Endodermal cell (in vitro differentiated cells): ENCODE results near the gene PMIS2. TPM values are rescaled to one million over a fixed set of nuclear protein-coding genes. Genes with fewer than 3 reads are reported as not detected.

Source experiments
- DNase-seq: peaks from one replicate; pipeline ENCODE4 v3.0.0-alpha.2; 2017
- H3K27ac ChIP-seq: 2 replicates; pipeline ENCODE4 v1.5.1; 2013; ENCODE audit warnings: mild to moderate bottlenecking, low read depth, low read length, moderate library complexity
- H3K27me3 ChIP-seq: 2 replicates; pipeline ENCODE4 v1.6.1; 2013; ENCODE audit warnings: mild to moderate bottlenecking, low read length, moderate library complexity; ENCODE audit not compliant: insufficient read depth, control insufficient read depth, poor library complexity, severe bottlenecking
- H3K36me3 ChIP-seq: 2 replicates; pipeline ENCODE4 v1.7.0; 2013; ENCODE audit warnings: mild to moderate bottlenecking, low read length, moderate library complexity; ENCODE audit not compliant: control insufficient read depth, insufficient read depth
- H3K4me1 ChIP-seq: one replicate; pipeline ENCODE4 v1.7.0; 2013; ENCODE audit warnings: low read length; ENCODE audit not compliant: control insufficient read depth, insufficient read depth
- H3K4me3 ChIP-seq: 2 replicates; pipeline ENCODE4 v1.5.1; 2013; ENCODE audit warnings: mild to moderate bottlenecking, low read length, moderate library complexity
- H3K9ac ChIP-seq: 2 replicates; pipeline ENCODE4 v1.6.1; 2013; ENCODE audit warnings: mild to moderate bottlenecking, low read length, moderate library complexity; ENCODE audit not compliant: poor library complexity, severe bottlenecking; ENCODE audit errors: extremely low read depth
- H3K9me3 ChIP-seq: 2 replicates; pipeline ENCODE4 v1.6.1; 2013; ENCODE audit warnings: mild to moderate bottlenecking, low read length, moderate library complexity; ENCODE audit not compliant: control insufficient read depth
- H3K27ac Mint-ChIP-seq: 2 replicates; pipeline ENCODE4 v1.8.0; 2020; ENCODE audit warnings: mixed read lengths
- H3K27me3 Mint-ChIP-seq: 2 replicates; pipeline ENCODE4 v1.8.0; 2021; ENCODE audit warnings: mild to moderate bottlenecking, mixed read lengths; ENCODE audit not compliant: insufficient read depth
- H3K36me3 Mint-ChIP-seq: 2 replicates; pipeline ENCODE4 v1.8.0; 2020; ENCODE audit warnings: low read depth, mixed read lengths
- H3K4me1 Mint-ChIP-seq: 2 replicates; pipeline ENCODE4 v1.8.0; 2020; ENCODE audit warnings: mixed read lengths
- H3K4me3 Mint-ChIP-seq: 2 replicates; pipeline ENCODE4 v1.8.0; 2020; ENCODE audit warnings: mild to moderate bottlenecking, moderate library complexity, mixed read lengths
- H3K9me3 Mint-ChIP-seq: 2 replicates; pipeline ENCODE4 v1.8.0; 2020; ENCODE audit warnings: mild to moderate bottlenecking, mixed read lengths
- CTCF ChIP-seq: fragments of 200-600 bp; sonication (generic); conservative IDR thresholded peaks from 2 replicates; pipeline ENCODE4 v1.5.0; 2021; ENCODE audit warnings: antibody characterized with exemption, mild to moderate bottlenecking
- WGBS, 2 experiments: methylation state at CpG; one replicate each; pipeline versions ENCODE4 v1.1.5 to v1.1.7; 2013; ENCODE audit warnings: missing lambda C conversion rate in 2 of 2, mixed read lengths in 1 of 2; ENCODE audit not compliant: insufficient coverage in 1 of 2, insufficient read length in 1 of 2; 5-methylcytosine and 5-hydroxymethylcytosine counted together
- total RNA-seq, 2 donors: library from RNA; stranded (reverse); fragmentation: NEBNext Ultra II Directional in 1 of 2; extraction: Animal tissue kit (Norgen Biotek cat#: 25700) in 1 of 2; gene quantifications; 2 replicates in 1 of 2; 3 replicates in 1 of 2; pipeline ENCODE4 v1.2.1, GENCODE V29; 2021

PMIS2 gene
- total RNA-seq, 2 donors from 2014 or later: not detected

GRCh38 chr19:35551091-35551810 lies 34.7 kb upstream of the PMIS2 start:
- no peak overlapping the region for H3K9ac ChIP-seq
- H3K4me3 Mint-ChIP-seq: no peak overlapping the region
- H3K9me3 Mint-ChIP-seq: no peaks in the 10 kb centered on the region
- peaks cover 12% of the 10 kb centered on the region for H3K4me1 Mint-ChIP-seq
- H3K4me3 ChIP-seq: no peak overlapping the region
- peaks cover 27% of the 10 kb centered on the region for H3K36me3 Mint-ChIP-seq
- TF ChIP-seq CTCF: no peak
- DNase-seq: no peak
- H3K27me3 ChIP-seq: peaks cover 2% of the 10 kb centered on the region
- H3K9me3 ChIP-seq: no peaks in the 10 kb centered on the region
- H3K27me3 Mint-ChIP-seq: peaks cover 25% of the 10 kb centered on the region
- peaks cover 8% of the 10 kb centered on the region for H3K4me1 ChIP-seq
- peaks cover 21% of the 10 kb centered on the region for H3K36me3 ChIP-seq
- no peak overlapping the region for H3K27ac ChIP-seq
- WGBS, 2 experiments: 92 to 95% methylated on average over 13 to 21 of the region's 21 CpGs
- H3K27ac Mint-ChIP-seq: no peak overlapping the region

GRCh38 chr19:35552534-35553384 lies 33.2 kb upstream of the PMIS2 start:
- H3K4me1 Mint-ChIP-seq: peaks cover 7% of the 10 kb centered on the region
- H3K27me3 Mint-ChIP-seq: peaks cover 37% of the 10 kb centered on the region
- Histone ChIP-seq H3K27ac (no peak overlapping the region), H3K27me3 (peaks cover 14% of the 10 kb centered on the region), H3K9ac (no peak overlapping the region), H3K36me3 (peaks cover 11% of the 10 kb centered on the region), H3K9me3 (no peaks in the 10 kb centered on the region), H3K4me3 (no peak overlapping the region), H3K4me1 (no peaks in the 10 kb centered on the region)
- H3K9me3 Mint-ChIP-seq: no peaks in the 10 kb centered on the region
- no peak for TF ChIP-seq CTCF
- no peak overlapping the region for H3K4me3 Mint-ChIP-seq
- H3K27ac Mint-ChIP-seq: no peak overlapping the region
- H3K36me3 Mint-ChIP-seq: peaks cover 18% of the 10 kb centered on the region
- no peak for DNase-seq
- WGBS, 2 experiments: 86 to 88% methylated on average over 12 to 13 of the region's 13 CpGs

- H3K27ac ChIP-seq: no peak overlapping the region
- Mint-ChIP-seq H3K27ac (no peak overlapping the region), H3K4me1 (peaks cover 7% of the 10 kb centered on the region), H3K27me3 (peaks cover 43% of the 10 kb centered on the region), H3K36me3 (peaks cover 15% of the 10 kb centered on the region), H3K4me3 (no peak overlapping the region), H3K9me3 (no peaks in the 10 kb centered on the region)
- WGBS, 2 experiments: 71 to 79% methylated on average over 12 to 14 of the region's 14 CpGs
- no peak for TF ChIP-seq CTCF
- peaks cover 21% of the 10 kb centered on the region for H3K27me3 ChIP-seq
- H3K9ac ChIP-seq: no peak overlapping the region
- no peaks in the 10 kb centered on the region for H3K4me1 ChIP-seq
- H3K36me3 ChIP-seq: peaks cover 8% of the 10 kb centered on the region
- H3K4me3 ChIP-seq: no peak overlapping the region
- no peak for DNase-seq
- no peaks in the 10 kb centered on the region for H3K9me3 ChIP-seq
Observed at GRCh38 chr19:35553385-35554000, 32.5 kb upstream of the PMIS2 start.
